HG03159 (cell line): ENCODE data around the gene TTC39C.

Experiments
- ATAC-seq: cut with Tn5 transposase; IDR thresholded peaks from one replicate; pipeline ENCODE4 v1.9.1; 2021; ENCODE audit warnings: mild to moderate bottlenecking, moderate library complexity; ENCODE audit not compliant: unreplicated experiment

TTC39C gene

DNA sequence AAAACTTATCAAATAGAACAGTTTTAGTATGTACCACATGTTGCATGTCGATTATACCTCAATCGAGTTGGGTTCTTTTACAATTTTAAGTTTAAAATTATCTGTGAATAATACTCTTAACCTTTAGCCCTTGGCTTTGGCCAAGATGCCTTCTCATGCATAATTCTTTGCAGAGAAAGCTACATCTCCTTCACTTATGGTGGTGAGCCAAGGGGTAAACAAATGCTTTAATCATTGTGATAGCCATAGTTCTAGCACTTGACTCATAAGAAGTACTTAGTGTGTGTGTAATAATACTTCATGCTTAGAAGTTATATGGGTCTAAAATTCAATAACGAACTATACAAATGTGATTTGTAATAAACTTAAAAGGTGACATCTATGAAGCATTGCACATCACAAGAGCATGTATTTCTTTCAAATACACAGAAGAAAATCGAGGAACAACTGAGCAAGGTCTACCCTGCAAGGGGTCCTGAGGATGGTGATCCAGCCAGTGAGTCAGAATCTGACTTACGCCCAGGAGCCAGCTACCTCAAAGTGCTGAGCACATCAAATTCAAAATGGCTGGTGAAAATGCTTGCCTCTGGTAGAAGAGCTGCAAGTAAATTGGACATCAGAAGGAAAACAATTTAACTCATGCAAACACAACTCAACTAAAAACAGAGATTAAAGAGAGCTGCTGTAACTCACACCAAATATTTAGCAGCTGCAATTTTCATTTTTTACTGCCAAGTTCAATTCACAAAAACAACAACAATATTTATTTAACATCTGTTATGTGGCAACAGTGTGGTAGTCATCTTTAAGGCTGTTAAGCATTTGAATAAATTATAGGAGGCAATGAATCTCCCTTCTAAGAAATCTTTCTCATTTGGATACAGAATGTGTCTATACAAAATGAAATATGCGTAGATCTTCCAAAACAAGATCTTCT lies 23.8 kb upstream of the TTC39C start:
- no peak for ATAC-seq

DNA sequence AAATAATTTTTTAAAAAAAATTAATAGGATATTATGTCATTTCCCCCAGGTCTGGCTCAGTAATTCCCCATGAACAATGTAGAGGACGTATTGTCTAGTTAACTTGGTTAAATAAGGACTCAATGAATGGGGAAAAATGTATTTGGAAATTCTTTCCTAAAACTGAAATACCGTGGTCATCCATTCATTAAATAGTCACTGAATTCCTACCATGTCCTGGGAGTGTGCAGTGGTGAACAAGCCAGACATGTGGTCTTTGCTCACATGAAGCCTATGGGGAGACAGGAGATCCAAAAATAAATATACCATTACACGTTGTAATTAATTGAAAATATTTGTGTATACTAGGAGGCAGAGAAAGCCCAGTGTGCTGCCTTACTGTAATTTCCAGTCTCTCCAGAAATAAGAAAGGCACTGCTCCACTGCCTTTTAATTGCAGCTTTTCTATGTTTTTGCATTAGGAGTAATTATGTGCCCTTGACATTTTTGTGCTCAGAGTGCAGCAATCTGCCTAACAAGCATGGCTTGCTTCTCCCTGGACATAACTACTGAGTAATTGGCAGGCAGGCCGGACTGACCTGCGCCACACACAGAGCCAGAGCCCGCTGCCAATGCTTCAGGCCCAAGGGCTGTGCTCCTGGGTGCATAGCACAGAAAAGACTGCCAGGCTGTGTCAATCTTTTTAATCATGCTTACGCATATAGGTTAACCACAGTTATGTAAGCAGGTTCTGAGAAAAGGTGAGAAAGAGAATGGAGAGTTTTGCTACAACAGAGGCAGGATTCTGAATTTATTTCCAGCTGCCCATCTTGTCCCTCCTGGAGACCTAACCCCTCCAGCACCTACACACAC lies 22.2 kb upstream of the TTC39C start:
- ATAC-seq: no peak

DNA sequence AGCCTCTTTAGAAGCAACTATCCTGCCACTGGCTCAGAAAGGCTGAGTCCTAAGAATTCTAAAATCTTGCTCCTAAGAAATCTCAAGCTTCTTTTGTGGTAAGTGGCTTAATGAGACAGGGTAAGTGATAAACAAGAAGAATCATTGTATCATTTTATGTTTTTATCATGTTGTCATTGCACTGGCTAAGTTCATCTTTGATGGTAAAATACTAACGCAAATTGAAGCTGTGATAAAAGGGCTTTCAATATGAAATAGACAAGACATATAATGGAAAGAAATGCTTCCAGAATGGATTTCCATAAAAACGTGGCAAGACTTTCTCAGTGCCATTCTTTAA lies 21.6 kb upstream of the TTC39C start:
- ATAC-seq: no peak

- ATAC-seq: no peak
These were observed 20.1 kb upstream of the TTC39C start for GRCh38 chr18:23994361-23994902.

GRCh38 chr18:23995180-23995579 lies 19.4 kb upstream of the TTC39C start:
- ATAC-seq: no peak

DNA sequence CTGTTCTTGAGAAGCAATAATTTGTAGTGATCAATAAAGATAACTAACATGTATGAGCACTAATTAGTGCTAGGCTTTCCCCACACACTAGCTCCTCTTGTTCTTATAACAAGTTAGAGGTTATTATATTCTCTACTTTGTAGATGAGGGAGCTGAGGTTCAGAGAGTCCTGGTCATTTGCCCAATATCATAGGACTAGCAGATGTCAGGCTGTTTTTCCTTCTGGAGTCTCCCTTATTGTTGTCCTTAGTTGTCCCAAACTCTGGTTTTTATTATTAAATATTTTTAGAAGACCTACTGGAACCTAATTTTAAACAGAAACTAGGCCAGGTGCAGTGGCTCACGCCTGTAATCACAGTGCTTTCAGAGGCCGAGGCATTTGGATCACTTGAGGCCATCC lies 16.5 kb upstream of the TTC39C start:
- ATAC-seq: no peak

- no peak for ATAC-seq
These were observed 15.7 kb upstream of the TTC39C start for GRCh38 chr18:23998820-23999219.

GRCh38 chr18:24000613-24001490 lies 13.7 kb upstream of the TTC39C start:
- no peak for ATAC-seq

GRCh38 chr18:24002479-24002878 lies 12.1 kb upstream of the TTC39C start:
- ATAC-seq: no peak

DNA sequence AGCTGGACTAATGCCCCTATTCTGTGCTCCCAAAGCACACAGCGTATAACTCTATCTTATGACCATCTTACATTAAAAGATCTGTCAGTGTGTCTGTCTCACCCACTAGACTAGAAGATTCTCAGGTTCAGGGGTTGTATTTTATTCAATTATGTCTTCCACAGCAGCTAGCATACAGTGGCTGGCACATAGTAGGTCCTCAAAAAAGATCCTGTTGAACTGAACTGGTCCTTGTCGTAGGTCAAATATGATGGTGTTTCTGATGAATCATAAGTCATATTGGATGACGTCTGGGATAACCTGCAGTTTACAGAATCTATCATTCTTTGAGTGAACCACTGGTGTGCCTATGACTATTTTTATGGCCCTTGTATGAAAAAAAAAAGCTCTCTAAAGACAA lies 11.3 kb upstream of the TTC39C start:
- ATAC-seq: no peak

DNA sequence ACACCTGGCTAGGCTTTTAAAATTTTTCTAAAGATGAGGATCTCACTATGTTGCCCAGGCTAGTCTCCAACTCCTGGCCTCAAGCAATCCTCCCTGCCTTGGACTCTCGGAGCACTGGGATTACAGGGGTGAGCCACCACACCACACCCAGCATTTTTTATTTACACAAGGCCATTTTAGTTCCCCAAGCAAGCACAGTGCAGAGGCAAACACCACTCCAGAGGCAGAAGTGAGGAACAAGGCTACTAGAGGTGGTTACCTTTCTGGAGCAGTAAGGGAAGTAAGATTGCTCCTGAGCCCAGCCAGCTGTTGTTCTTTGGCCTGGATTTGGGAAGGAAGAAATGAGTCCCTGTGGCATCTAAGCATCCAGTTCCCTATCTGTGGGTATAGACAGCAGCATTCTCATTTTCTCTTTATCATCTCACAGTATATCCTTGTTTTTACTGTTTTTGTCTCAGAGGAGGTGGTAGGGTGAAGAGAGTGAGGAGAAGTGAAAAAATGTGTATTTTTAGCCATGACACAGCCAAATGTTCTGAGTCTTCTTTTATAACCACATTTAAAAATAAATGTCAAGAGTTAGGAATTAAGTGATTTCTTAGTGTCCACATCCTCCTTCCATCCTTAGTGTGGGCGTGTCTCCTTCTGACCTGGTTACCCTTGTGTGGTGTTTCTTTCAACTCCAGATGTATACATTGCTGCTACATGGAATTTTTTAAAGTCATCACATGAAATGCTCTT lies 10.5 kb upstream of the TTC39C start:
- ATAC-seq: no peak

DNA sequence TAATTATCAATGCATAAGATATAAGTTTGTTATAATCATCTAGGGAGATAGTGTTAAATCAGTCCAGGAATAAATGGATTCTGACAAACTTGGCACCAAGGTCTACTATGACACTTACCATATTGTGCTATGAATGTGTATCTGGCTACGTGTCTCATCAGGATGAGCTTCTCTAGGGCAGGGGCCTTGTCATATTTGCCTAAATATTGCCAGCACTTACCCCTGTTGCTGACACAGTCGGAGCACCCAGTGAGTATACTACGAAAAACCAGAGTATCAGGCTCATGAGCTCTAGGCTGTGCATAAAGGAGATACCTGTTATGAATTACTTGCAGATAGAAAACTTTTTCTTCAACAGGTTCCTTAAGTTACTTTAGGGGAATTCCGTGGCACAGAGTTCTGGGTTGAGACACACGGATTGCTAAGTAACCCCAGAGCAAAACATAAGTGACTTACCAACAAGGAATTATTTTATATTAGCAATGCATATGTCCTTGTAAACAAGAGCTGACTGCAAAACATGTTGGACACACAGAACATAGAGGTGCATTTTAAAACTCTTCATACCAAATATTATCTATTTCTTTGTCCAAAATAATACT lies 7.7 kb upstream of the TTC39C start:
- no peak for ATAC-seq

GRCh38 chr18:24009246-24009645 lies 5.3 kb upstream of the TTC39C start:
- ATAC-seq: no peak

GRCh38 chr18:24009651-24010333 lies 4.8 kb upstream of the TTC39C start:
- ATAC-seq: peak; percentile 53

- no peak for ATAC-seq
These were observed 3.9 kb upstream of the TTC39C start for GRCh38 chr18:24010673-24011072.

DNA sequence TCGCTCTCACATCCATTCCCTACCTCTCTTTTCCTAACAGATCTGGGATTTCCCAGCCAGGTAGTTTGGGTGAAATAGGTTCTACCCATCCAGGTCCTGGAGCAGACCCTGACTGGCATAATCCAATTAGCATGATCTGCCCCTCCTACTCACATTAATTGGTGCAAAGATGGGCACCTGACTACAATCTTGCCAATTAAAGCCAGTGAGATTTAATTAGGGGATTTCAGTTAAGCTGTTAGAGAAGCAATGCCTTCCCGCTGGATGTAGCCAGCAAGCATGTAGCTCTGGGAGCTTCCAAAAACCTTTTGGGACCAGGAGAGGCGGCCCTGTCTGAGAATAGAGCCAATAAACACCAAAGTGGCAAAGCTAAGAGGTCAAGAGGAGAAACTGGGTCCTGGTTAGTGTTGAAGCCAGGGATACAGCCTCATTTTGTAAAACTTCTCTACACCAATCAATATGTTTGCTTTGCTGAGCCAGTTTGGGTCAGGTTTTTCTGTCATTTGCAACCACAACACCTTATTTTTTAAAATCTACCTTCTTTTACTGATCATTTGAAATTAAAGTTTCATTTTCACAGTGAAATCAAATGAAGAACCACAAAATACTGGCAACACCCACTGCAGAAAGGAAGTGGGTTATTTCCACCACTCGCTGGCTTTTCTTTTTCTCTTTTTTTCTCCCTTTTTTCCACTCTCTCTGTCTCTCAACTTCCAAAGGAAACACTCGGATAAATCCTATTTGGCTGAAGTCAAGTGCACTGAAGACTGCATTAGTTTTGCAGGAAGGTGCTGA lies 3.2 kb upstream of the TTC39C start:
- ATAC-seq: no peak

- ATAC-seq: no peak
These were observed 1.5 kb upstream of the TTC39C start for GRCh38 chr18:24013051-24013450.

GRCh38 chr18:24014986-24015638 lies 558 bp downstream of the TTC39C start:
- ATAC-seq: no peak
